Gastroesophageal sphincter (tissue), 3 donors: ENCODE measurements around the gene NPDC1.

Experiments used
- CTCF ChIP-seq, 4 experiments: fragments of 200-600 bp in 2 of 4; fragments of 450-650 bp in 2 of 4; sonication (generic) in 1 of 4; IDR thresholded peaks; one replicate each; pipeline ENCODE4 v1.5.1; 2017 to 2019; ENCODE audit warnings: antibody characterized with exemption in 4 of 4, mild to moderate bottlenecking in 2 of 4, moderate library complexity in 2 of 4
- POLR2A ChIP-seq, 2 donors: fragments of 450-650 bp; IDR thresholded peaks; one replicate each; pipeline ENCODE4 v1.6.1; 2017; ENCODE audit warnings: antibody characterized with exemption in 2 of 2, mild to moderate bottlenecking in 2 of 2, moderate library complexity in 1 of 2
- POLR2AphosphoS5 ChIP-seq: sonication (generic); formaldehyde crosslinking; IDR thresholded peaks from one replicate; pipeline ENCODE4 v1.6.1; 2017; ENCODE audit warnings: antibody characterized with exemption

GRCh38 chr9:137041124-137041523, 4.9 kb downstream of the NPDC1 start:
- no peak for TF ChIP-seq CTCF (IDR thresholded peaks at IDR 0.05)
- no peak for TF ChIP-seq POLR2AphosphoS5
- no peak for TF ChIP-seq POLR2A (IDR thresholded peaks at IDR 0.05)
